Activated CD8-positive, alpha-beta memory T cell treated with anti-CD3 and anti-CD28 coated beads for 36 hours (primary cell): Measurements from ENCODE around the gene TRAK2. TPM values are rescaled to one million over a fixed set of nuclear protein-coding genes. Genes with fewer than 3 reads are reported as not detected.

Source experiments
- CTCF ChIA-PET: fragments of 350-600 bp; sonication (Branson Sonifier 250); formaldehyde crosslinking; loops from one replicate; lab custom pipeline; 2021; ENCODE audit warnings: antibody characterized with exemption; lab: Charles Lee
- POLR2A ChIA-PET: fragments of 350-600 bp; sonication (Branson Sonifier 250); formaldehyde crosslinking; loops from one replicate; lab custom pipeline; 2021; ENCODE audit warnings: antibody characterized with exemption; lab: Charles Lee
- total RNA-seq, 2 experiments: library from RNA; stranded (reverse); gene quantifications; one replicate each; pipeline ENCODE4 v1.2.3, GENCODE V29; 2021

TRAK2 gene
- total RNA-seq, 2 experiments from 2014 or later, result 22.6 to 23.2 TPM

DNA sequence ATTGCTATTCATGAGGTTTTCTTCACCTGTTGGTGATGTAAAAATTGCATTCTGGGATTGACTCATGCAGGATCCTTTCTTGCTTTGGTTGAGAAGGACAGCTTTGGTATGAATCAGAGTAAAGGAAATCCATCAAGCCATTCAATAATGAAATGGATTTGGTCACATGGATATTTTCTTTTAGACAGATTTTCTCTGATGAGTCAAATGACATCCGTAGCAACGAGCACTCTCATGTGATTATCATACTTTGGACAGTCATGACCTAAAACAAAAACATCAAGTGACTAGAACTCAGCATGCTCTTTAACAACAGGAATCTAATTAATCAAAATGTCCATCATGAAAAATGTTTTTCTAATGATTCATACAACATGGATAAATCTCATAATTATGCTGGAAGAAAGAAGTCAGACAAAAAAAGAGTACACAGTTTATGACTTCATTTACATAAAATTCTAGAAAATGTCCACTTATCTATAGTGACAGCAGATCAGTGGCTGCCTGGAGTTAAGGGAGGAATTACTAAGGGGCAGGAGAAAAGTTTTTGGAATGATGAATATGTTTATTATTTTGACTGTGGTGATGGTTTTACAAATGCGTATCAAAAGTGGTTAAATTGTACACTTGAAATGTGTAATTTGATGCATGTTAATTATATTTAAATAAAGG, 30.7 kb downstream of the TRAK2 start:
- CTCF ChIA-PET, result no interaction called here
- POLR2A ChIA-PET, result no interaction called here

GRCh38 chr2:201419986-201420385, 31.3 kb downstream of the TRAK2 start:
- ChIA-PET CTCF (no interaction called here), POLR2A (no interaction called here)

GRCh38 chr2:201419057-201419635, 32.1 kb downstream of the TRAK2 start:
- POLR2A ChIA-PET, result no interaction called here
- CTCF ChIA-PET, result interaction anchor here (0.6 kb wide), 1 partner anchor 16 kb away, joined by 3 read pairs; no protein-coding TSS in a partner anchor

DNA sequence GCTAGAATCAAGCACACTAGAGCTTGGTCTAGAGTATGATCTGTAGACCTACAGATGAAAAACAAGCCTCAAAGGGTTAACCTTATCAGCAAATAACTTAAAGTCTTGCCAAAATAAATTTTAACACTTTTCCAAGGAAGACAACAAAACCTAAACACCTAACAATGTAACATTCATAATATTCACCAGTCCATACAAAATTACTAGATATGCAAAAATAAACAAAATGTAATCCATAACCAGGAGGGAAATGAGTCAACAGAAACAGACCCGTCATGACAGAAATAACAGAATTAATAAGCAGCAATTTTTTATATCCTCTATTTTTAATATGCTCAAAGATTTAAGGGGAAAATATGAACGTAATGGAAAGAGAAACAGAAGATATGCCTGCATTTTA, 36.1 kb downstream of the TRAK2 start:
- CTCF ChIA-PET, result no interaction called here
- POLR2A ChIA-PET, result no interaction called here

DNA sequence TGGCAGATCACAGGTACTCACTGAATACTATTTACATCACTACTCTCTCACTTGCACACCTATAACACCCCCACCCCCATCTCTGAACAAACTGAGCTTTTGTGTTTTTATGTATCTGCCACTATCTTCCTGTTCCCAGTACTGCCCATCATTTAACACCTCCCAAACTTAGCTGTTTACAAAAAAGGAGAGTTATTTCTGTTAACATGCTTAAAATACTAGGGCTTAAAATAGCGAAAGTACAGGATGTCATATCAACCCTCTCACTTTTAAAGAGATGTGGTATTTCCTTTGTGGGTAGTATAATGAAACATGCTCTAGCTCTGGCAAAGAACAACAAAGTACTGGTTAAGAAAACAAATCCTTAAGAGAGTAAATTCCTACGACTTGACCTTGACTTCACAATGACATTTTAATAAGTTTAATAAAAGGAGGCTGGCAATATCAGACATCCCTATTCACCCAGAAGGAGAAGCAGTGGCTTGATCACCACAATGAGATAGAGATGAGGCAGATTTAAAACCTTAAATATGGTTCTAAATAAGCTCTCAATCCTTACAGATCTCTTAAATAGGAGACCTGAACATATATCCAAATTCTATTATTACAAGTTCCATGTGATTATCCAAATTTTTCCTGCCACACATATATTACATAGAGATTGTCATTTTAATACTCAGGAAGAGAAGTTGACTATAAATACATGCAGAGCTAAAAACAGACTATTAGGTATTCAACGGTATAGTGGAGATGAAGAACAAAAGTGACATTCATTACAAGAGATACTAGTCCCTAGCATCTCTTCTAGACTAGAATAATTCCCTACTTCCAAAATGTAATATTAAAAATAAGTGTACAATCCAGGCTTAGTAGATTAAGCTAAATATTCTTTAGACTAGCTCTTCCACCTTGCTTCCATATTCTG, 36.9 kb downstream of the TRAK2 start:
- POLR2A ChIA-PET, result interaction anchor here (1.7 kb wide), 1 partner anchor 37 kb away, joined by 5 read pairs; the partner anchor contains the start of genes STRADB and TRAK2
- CTCF ChIA-PET, result interaction anchor here (0.6 kb wide), 2 partner anchors 509 to 1615 kb away, joined by 3 read pairs; no protein-coding TSS in a partner anchor

GRCh38 chr2:201413552-201413951, 37.7 kb downstream of the TRAK2 start:
- ChIA-PET POLR2A (interaction anchor here (1.7 kb wide), 1 partner anchor 38 kb away, joined by 5 read pairs; the partner anchor contains the start of genes STRADB and TRAK2), CTCF (interaction anchor here (0.6 kb wide), 1 partner anchor 1616 kb away, joined by 3 read pairs; no protein-coding TSS in a partner anchor)

DNA sequence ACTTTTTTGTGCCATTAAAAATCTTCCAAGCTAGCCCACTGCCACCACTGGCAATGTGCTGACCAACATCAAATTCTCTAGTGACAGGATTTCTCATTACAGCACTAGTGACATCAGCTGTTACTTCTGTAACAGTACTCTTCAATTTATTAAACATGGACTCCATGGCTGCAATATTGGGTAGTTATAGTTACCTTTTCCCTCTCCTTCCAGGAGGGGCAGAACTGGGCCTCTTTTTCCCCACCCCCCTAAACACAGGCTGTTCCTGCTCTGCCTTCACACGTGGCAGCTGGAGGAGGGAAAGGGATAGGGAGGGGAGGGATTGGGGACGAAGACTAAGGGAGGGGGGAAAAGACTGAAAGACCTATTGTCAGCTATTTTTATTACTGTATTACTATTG, 38.1 kb downstream of the TRAK2 start:
- POLR2A ChIA-PET, result interaction anchor here (1.7 kb wide), 1 partner anchor 38 kb away, joined by 5 read pairs; the partner anchor contains the start of genes STRADB and TRAK2
- CTCF ChIA-PET, result no interaction called here

GRCh38 chr2:201411421-201411820, 39.8 kb downstream of the TRAK2 start:
- POLR2A ChIA-PET, result no interaction called here
- CTCF ChIA-PET, result no interaction called here

DNA sequence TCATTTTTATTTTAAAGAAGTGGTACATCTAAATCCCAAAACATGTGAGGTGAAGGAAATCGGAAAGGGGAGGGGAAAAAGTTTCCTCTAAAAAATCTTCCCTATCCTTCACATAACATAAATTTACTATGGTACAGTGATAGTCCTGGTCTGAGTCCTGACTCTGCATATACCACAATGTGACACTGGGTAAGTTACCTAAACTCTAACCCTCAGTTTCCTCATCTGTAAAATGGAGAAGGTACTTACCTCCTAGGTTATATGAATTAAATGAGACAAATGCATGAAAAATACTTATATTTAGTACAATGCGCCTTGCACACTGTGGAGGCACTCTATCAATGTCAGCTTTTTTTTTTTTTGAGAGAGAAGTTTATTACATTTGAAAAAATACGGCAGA, 42.3 kb downstream of the TRAK2 start:
- ChIA-PET CTCF (no interaction called here), POLR2A (interaction anchor here (0.5 to 0.6 kb wide), 2 partner anchors 124 to 1482 kb away, joined by 3 read pairs; no protein-coding TSS in a partner anchor)

DNA sequence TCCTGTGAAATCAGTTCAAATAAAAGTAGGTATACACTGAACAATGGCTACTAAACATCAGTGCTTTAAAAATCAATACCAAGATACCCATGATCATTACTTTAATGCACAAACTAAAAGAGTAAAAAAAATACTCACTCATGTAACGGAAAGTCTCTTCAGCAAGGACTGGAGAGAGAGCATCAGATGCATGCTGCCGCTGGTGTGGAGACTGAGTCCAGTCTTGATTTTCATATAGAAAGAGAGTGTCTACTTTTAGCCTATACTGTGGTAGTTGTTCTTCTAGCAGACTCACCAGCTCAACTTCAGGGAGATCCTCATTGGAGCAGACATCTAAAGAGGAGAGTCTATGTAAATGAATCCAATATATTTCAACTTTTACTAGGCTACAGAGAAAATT, 44.0 kb downstream of the TRAK2 start:
- ChIA-PET POLR2A (no interaction called here), CTCF (no interaction called here)

GRCh38 chr2:201406077-201406662, 45.1 kb downstream of the TRAK2 start:
- POLR2A ChIA-PET, result no interaction called here
- CTCF ChIA-PET, result interaction anchor here (1.8 kb wide), 1 partner anchor 13 kb away, joined by 4 read pairs; no protein-coding TSS in a partner anchor

- POLR2A ChIA-PET, result interaction anchor here (0.6 kb wide), 1 partner anchor 29 kb away, joined by 3 read pairs; no protein-coding TSS in a partner anchor
- CTCF ChIA-PET, result interaction anchor here (1.8 kb wide), 1 partner anchor 11 kb away, joined by 4 read pairs; no protein-coding TSS in a partner anchor
These were observed 46.5 kb downstream of the TRAK2 start for GRCh38 chr2:201404699-201405280.

DNA sequence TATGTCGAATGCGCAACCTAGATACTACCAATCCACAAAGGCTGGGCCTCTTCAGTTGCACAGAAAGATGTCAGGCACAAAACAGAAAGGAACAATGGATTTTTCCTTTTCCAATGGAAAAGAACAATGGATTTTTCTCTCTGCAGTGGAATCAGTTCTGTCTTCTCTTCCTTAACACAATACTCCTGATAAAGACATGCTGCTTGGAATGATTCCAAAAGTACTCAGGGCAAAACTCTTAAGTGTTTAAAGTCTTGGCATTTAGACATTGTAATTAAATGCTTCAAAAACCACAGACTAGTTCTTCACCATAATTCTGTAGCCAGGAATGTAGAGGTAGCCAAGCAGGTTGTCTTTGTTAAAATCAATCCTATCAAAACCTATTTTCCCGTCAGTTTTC, 47.4 kb downstream of the TRAK2 start:
- POLR2A ChIA-PET, result no interaction called here

GRCh38 chr2:201402651-201403562, 48.4 kb downstream of the TRAK2 start:
- CTCF ChIA-PET, result no interaction called here
- POLR2A ChIA-PET, result no interaction called here

More for the DNA sequence above, 47.4 kb downstream of the TRAK2 start:
- CTCF ChIA-PET, result no interaction called here

DNA sequence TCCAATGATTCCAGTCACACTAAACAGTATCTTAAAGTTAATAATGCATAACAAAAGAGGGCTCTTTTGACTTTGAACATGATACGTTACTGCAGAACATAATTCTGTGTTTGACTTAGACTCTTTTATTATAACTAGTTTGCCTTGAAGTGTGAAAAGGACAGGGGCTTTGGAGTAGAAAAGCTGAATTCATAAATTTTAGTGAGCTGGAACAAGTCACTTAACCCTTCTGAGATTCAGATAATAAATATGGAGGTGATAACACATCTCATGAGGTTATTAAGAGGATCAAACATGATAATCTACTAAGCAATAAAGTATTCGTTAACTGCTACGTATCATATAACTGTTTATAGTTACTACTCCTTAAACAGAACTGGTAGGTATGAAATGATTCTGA, 49.4 kb downstream of the TRAK2 start:
- POLR2A ChIA-PET, result no interaction called here
- CTCF ChIA-PET, result no interaction called here

GRCh38 chr2:201396595-201396994, 54.7 kb downstream of the TRAK2 start:
- ChIA-PET CTCF (no interaction called here), POLR2A (no interaction called here)

DNA sequence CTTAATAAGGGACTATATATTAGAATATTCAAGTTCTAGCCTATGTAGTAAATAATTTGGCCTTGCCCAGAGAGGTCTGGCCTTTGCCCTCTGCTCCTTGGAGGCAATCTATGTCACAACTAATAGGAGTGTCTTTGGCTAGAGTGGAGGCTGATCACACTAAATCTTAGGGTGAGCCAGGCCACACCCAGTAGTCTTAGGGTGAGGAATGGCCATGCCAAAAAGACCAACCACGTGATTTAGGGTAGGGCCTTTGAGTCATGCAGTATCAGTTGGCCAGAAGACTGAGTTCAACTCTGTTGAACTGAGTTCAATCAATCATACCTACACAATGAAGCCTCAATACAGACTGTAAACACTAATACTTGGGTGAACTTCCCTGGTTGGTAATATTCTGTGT, 68.1 kb downstream of the TRAK2 start:
- POLR2A ChIA-PET, result no interaction called here
- CTCF ChIA-PET, result interaction anchor here (1.3 to 1.4 kb wide), 3 partner anchors 18 to 151 kb away, joined by 3 to 4 read pairs (median 3); no protein-coding TSS in a partner anchor
